Thoracic aorta (tissue), 2 donors: ENCODE results near the gene DSG4. TPM values are rescaled to one million over a fixed set of nuclear protein-coding genes. Genes with fewer than 3 reads are reported as not detected.

Experiments used
- ATAC-seq: fragments of 150-250 bp; one replicate; pipeline ENCODE4 v1.8.0; 2017; ENCODE audit warnings: low read depth; ENCODE audit not compliant: insufficient number of reproducible peaks, low FRiP score
- DNase-seq: peaks from one replicate; pipeline ENCODE4 v3.0.0-alpha.2; 2020; ENCODE audit warnings: low spot score
- H3K27ac ChIP-seq, 2 donors: fragments of 200-600 bp; sonication (generic); 1 replicate in 1 of 2; 2 replicates in 1 of 2; pipeline ENCODE4 v1.5.1; 2016; ENCODE audit warnings: mild to moderate bottlenecking in 2 of 2, moderate library complexity in 2 of 2
- H3K27me3 ChIP-seq: fragments of 200-600 bp; sonication (generic); replicated peaks from 2 replicates; pipeline ENCODE4 v1.6.0; 2016; ENCODE audit warnings: mild to moderate bottlenecking; ENCODE audit not compliant: insufficient read depth
- H3K36me3 ChIP-seq: fragments of 200-600 bp; sonication (generic); one replicate; pipeline ENCODE4 v1.5.1; 2016
- H3K4me1 ChIP-seq, 2 donors: fragments of 200-600 bp; sonication (generic); 1 replicate in 1 of 2; 2 replicates in 1 of 2; pipeline versions ENCODE4 v1.5.1 to v1.6.0; 2016; ENCODE audit warnings: low read depth in 2 of 2, mild to moderate bottlenecking in 1 of 2; ENCODE audit not compliant: control insufficient read depth in 1 of 2
- H3K4me3 ChIP-seq: fragments of 200-600 bp; sonication (generic); 2 replicates; pipeline ENCODE4 v1.5.1; 2016; ENCODE audit warnings: mild to moderate bottlenecking
- H3K9me3 ChIP-seq: fragments of 200-600 bp; sonication (generic); 2 replicates; pipeline ENCODE4 v1.5.1; 2016
- CTCF ChIP-seq: fragments of 200-600 bp; sonication (generic); IDR thresholded peaks from one replicate; pipeline ENCODE4 v1.5.1; 2019; ENCODE audit warnings: antibody characterized with exemption
- total RNA-seq, 2 donors: library from RNA; depleted of rRNA; stranded (reverse); fragments of >200 nt; gene quantifications; one replicate each; pipeline versions ENCODE4 v1.1.0 to v1.2.3, GENCODE V29; 2016

Gene DSG4
- total RNA-seq, 2 donors from 2014 or later, result not detected

- no peak for ATAC-seq
- H3K27ac ChIP-seq, result no peak overlapping the region
These were observed 43.5 kb downstream of the DSG4 start for GRCh38 chr18:31420032-31420431.

GRCh38 chr18:31420524-31420923 is 43.9 kb downstream of the DSG4 start:
- Histone ChIP-seq H3K9me3 (no peaks in the 10 kb centered on the region), H3K36me3 (no peaks in the 10 kb centered on the region), H3K4me3 (no peak overlapping the region), H3K27me3 (no peaks in the 10 kb centered on the region), H3K27ac (no peak overlapping the region), H3K4me1 (no peaks in the 10 kb centered on the region)
- DNase-seq (no peak), ATAC-seq (no peak)
- TF ChIP-seq CTCF, result no peak

More at GRCh38 chr18:31420032-31420431, 43.5 kb downstream of the DSG4 start:
- Histone ChIP-seq H3K4me3 (no peak overlapping the region), H3K27me3 (no peaks in the 10 kb centered on the region), H3K4me1 (no peaks in the 10 kb centered on the region), H3K36me3 (no peaks in the 10 kb centered on the region), H3K9me3 (no peaks in the 10 kb centered on the region)
- TF ChIP-seq CTCF, result no peak
- no peak for DNase-seq

GRCh38 chr18:31424383-31424988 is 47.9 kb downstream of the DSG4 start:
- no peaks in the 10 kb centered on the region for H3K27me3 ChIP-seq
- no peaks in the 10 kb centered on the region for H3K9me3 ChIP-seq
- ATAC-seq, result no peak
- no peaks in the 10 kb centered on the region for H3K4me1 ChIP-seq
- TF ChIP-seq CTCF, result no peak
- H3K4me3 ChIP-seq, result no peak overlapping the region
- H3K36me3 ChIP-seq, result no peaks in the 10 kb centered on the region
- no peak for DNase-seq
- H3K27ac ChIP-seq, result no peak overlapping the region

GRCh38 chr18:31426021-31426420 is 49.4 kb downstream of the DSG4 start:
- DNase-seq (no peak), ATAC-seq (no peak)
- Histone ChIP-seq H3K27me3 (no peaks in the 10 kb centered on the region), H3K36me3 (no peaks in the 10 kb centered on the region), H3K4me3 (no peak overlapping the region), H3K4me1 (no peaks in the 10 kb centered on the region), H3K27ac (no peak overlapping the region), H3K9me3 (no peaks in the 10 kb centered on the region)
- TF ChIP-seq CTCF, result no peak

GRCh38 chr18:31426871-31427406 is 50.4 kb downstream of the DSG4 start:
- Histone ChIP-seq H3K36me3 (no peaks in the 10 kb centered on the region), H3K27ac (no peak overlapping the region), H3K9me3 (no peaks in the 10 kb centered on the region), H3K4me3 (no peak overlapping the region), H3K4me1 (no peaks in the 10 kb centered on the region), H3K27me3 (no peaks in the 10 kb centered on the region)
- DNase-seq (no peak), ATAC-seq (no peak)
- no peak for TF ChIP-seq CTCF
